Airway epithelial cell (primary cell): ENCODE data around the gene KLK7. TPM values are rescaled to one million over a fixed set of nuclear protein-coding genes. Genes with fewer than 3 reads are reported as not detected.

Experiments used
- total RNA-seq: library from RNA; depleted of rRNA; stranded (reverse); fragments of >200 nt; gene quantifications from 2 replicates; pipeline ENCODE4 v1.2.3, GENCODE V29; 2015

Gene KLK7
- 60.4 and 65.1 TPM in 2 replicates for total RNA-seq

GRCh38 chr19:50983625-50984292 lies at the start of gene KLK7:
Gene KLK7, minus strand, starts transcription at chr19:50983917. Its CDS starts 1,518 bp downstream, at chr19:50982399.

DNA sequence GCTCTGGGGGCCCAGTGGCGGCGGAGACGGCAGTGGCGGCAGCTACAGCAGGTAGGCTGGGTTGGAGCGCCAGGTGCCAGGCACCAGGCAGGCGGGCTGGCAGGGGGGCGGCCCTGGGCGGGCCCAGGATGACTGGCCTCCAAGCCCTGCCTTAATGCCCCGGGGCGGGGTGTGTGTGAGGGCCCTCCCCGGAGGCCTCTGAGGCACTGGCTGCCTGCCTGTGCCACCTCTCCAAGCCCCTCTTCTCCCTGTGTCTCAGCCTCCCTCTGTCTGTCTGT lies 42.8 kb upstream of the KLK7 start, which contains the start of gene KLK11:
KLK11 (minus strand) TSS at position 63 of the 278 bp plus-strand sequence. CDS start 985 bp downstream, outside the sequence.

GRCh38 chr19:51019544-51019925 lies 35.8 kb upstream of the KLK7 start, which contains the start of gene KLK10:
Gene KLK10, minus strand, starts transcription at chr19:51019709. Its CDS starts 579 bp downstream, at chr19:51019130.

DNA sequence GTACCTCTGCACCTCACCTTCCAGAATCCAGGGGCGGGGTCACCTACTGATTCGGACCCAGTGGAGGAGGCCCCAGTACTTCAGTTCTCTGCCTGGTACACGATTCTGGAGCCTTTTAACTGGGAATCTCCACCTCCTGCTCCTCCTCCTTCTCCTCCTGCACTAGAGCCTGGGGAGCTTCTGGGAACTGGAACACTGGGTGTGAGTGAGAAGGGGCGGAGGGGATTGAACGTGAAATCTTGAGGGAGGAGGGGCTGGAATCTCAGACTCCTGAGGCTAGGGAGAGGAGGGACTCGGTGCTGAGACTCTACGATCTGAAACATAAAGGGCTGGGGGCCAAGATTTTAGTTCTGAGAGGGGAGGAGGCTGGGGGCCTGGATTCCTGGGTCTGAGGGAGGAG lies 17.8 kb upstream of the KLK7 start, which contains the start of gene KLK8:
KLK8 (minus strand) TSS at position 90 of the 400 bp plus-strand sequence. CDS start 437 bp downstream, outside the sequence.

GRCh38 chr19:50969413-50969760 lies 14.3 kb downstream of the KLK7 start, which contains the start of gene KLK6:
Gene KLK6, minus strand, starts transcription at chr19:50969591. Its CDS starts 1,487 bp downstream, at chr19:50968104.

GRCh38 chr19:50952910-50953309 lies 30.8 kb downstream of the KLK7 start, which contains the start of gene KLK5:
Gene KLK5, minus strand, starts transcription at chr19:50953038. Its CDS starts 381 bp downstream, at chr19:50952657.

Other genes starting within 250 kb of the KLK7 start
- gene GPR32, start 213.5 kb downstream of the KLK7 start, total RNA-seq: not detected in 2 replicates
- not detected in 2 replicates for gene ACP4, start 193.5 kb downstream of the KLK7 start, total RNA-seq
- 1.3 TPM in 1 of 2 replicates, not detected in the other for gene KLK1, start 160.1 kb downstream of the KLK7 start, total RNA-seq
- not detected in 2 replicates for gene KLK15, start 150.3 kb downstream of the KLK7 start, total RNA-seq
- not detected in 2 replicates for gene KLK3, start 129.0 kb downstream of the KLK7 start, total RNA-seq
- gene KLK2, start 110.5 kb downstream of the KLK7 start, total RNA-seq: not detected in 2 replicates
- gene KLK4, start 72.5 kb downstream of the KLK7 start, total RNA-seq: not detected in 2 replicates
- 41.5 and 42.7 TPM in 2 replicates for gene KLK5, start 30.9 kb downstream of the KLK7 start, total RNA-seq
- 2.2 and 2.8 TPM in 2 replicates for gene KLK6, start 14.3 kb downstream of the KLK7 start, total RNA-seq
- 56.3 and 78.2 TPM in 2 replicates for gene KLK8, start 17.7 kb upstream of the KLK7 start, total RNA-seq
- 183 and 202 TPM in 2 replicates for gene KLK10, start 35.8 kb upstream of the KLK7 start, total RNA-seq
- gene KLK11, start 42.7 kb upstream of the KLK7 start, total RNA-seq: 42.9 and 68.4 TPM in 2 replicates
- gene KLK12, start 51.1 kb upstream of the KLK7 start, total RNA-seq: 30.3 and 33.1 TPM in 2 replicates
- gene KLK13, start 81.2 kb upstream of the KLK7 start, total RNA-seq: 1.3 and 1.5 TPM in 2 replicates
- not detected in 2 replicates for gene KLK14, start 99.0 kb upstream of the KLK7 start, total RNA-seq
- gene CTU1, start 124.5 kb upstream of the KLK7 start, total RNA-seq: 14.5 and 18.1 TPM in 2 replicates
- gene SIGLEC9, start 141.0 kb upstream of the KLK7 start, total RNA-seq: not detected in 2 replicates
- not detected in 2 replicates for gene SIGLEC7, start 158.4 kb upstream of the KLK7 start, total RNA-seq
- gene CD33, start 241.2 kb upstream of the KLK7 start, total RNA-seq: not detected in 2 replicates